WTC11 (cell line): ENCODE results near the gene DHX34. TPM values are rescaled to one million over a fixed set of nuclear protein-coding genes. Genes with fewer than 3 reads are reported as not detected.

Source experiments
- ATAC-seq: fragments of 200-7000 bp; cut with Tn5 transposase; 2 replicates; pipeline ENCODE4 v1.10.0; 2021; ENCODE audit warnings: mild to moderate bottlenecking, moderate library complexity
- CTCF ChIA-PET: fragments of 300-600 bp; sonication (Branson Sonifier 250); formaldehyde crosslinking; loops from one replicate; lab custom pipeline; 2021; ENCODE audit warnings: antibody characterized with exemption; lab: Charles Lee
- POLR2A ChIA-PET: fragments of 350-600 bp; sonication (Branson Sonifier 250); formaldehyde crosslinking; loops from one replicate; lab custom pipeline; 2021; ENCODE audit warnings: antibody characterized with exemption; lab: Charles Lee
- DNase-seq: peaks from one replicate; pipeline ENCODE4 v3.0.0; 2021; ENCODE audit warnings: low spot score
- H3K27ac Mint-ChIP-seq: 2 replicates; pipeline ENCODE4 v1.8.0; 2021; ENCODE audit warnings: mixed read lengths
- H3K27me3 Mint-ChIP-seq: 2 replicates; pipeline ENCODE4 v1.8.0; 2021; ENCODE audit warnings: low read depth, mild to moderate bottlenecking, moderate library complexity, mixed read lengths
- H3K36me3 Mint-ChIP-seq: 2 replicates; pipeline ENCODE4 v1.8.0; 2021; ENCODE audit warnings: mixed read lengths
- H3K4me1 Mint-ChIP-seq: 2 replicates; pipeline ENCODE4 v1.8.0; 2022; ENCODE audit warnings: mixed read lengths
- H3K4me3 Mint-ChIP-seq: 2 replicates; pipeline ENCODE4 v1.8.0; 2021; ENCODE audit warnings: mild to moderate bottlenecking, moderate library complexity, mixed read lengths
- H3K9me3 Mint-ChIP-seq: 2 replicates; pipeline ENCODE4 v1.8.0; 2021; ENCODE audit warnings: mixed read lengths
- AFF4 ChIP-seq: sonication (generic); formaldehyde crosslinking; IDR thresholded peaks from 2 replicates; pipeline ENCODE4 v1.8.1; 2023; ENCODE audit warnings: mild to moderate bottlenecking, missing genetic modification reagents, borderline replicate concordance
- ATF3 ChIP-seq: sonication (generic); formaldehyde crosslinking; conservative IDR thresholded peaks from 2 replicates; pipeline ENCODE4 v1.8.1; 2022; ENCODE audit warnings: mild to moderate bottlenecking, missing genetic modification reagents
- ETV6 ChIP-seq: sonication (generic); formaldehyde crosslinking; IDR thresholded peaks from 2 replicates; pipeline ENCODE4 v1.8.1; 2022; ENCODE audit warnings: mild to moderate bottlenecking, missing genetic modification reagents
- IRF2 ChIP-seq: sonication (generic); formaldehyde crosslinking; IDR thresholded peaks from 2 replicates; pipeline ENCODE4 v1.8.0; 2022; ENCODE audit warnings: low read depth, missing genetic modification reagents, borderline replicate concordance
- KAT7 ChIP-seq: sonication (generic); formaldehyde crosslinking; IDR thresholded peaks from 2 replicates; pipeline ENCODE4 v1.8.1; 2023; ENCODE audit warnings: missing genetic modification reagents, mild to moderate bottlenecking, borderline replicate concordance
- MYBL2 ChIP-seq: sonication (generic); formaldehyde crosslinking; IDR thresholded peaks from 2 replicates; pipeline ENCODE4 v1.8.1; 2023; ENCODE audit warnings: mild to moderate bottlenecking, moderate library complexity, missing genetic modification reagents
- NR3C1 ChIP-seq: sonication (generic); formaldehyde crosslinking; conservative IDR thresholded peaks from 2 replicates; pipeline ENCODE4 v1.8.1; 2023; ENCODE audit warnings: low read depth, mild to moderate bottlenecking, missing genetic modification reagents
- SMAD4 ChIP-seq: sonication (generic); formaldehyde crosslinking; IDR thresholded peaks from 2 replicates; pipeline ENCODE4 v1.8.0; 2022; ENCODE audit warnings: mild to moderate bottlenecking, missing genetic modification reagents
- ZMAT4 ChIP-seq: fragments of 250-450 bp; sonication (Bioruptor Pico); IDR thresholded peaks from 2 replicates; pipeline ENCODE4 v1.9.0; 2021; ENCODE audit warnings: mild to moderate bottlenecking
- ZNF121 ChIP-seq: sonication (generic); formaldehyde crosslinking; IDR thresholded peaks from 2 replicates; pipeline ENCODE4 v1.8.0; 2023; ENCODE audit warnings: missing genetic modification reagents
- ZNF232 ChIP-seq: sonication (generic); formaldehyde crosslinking; IDR thresholded peaks from 2 replicates; pipeline ENCODE4 v1.8.0; 2022; ENCODE audit warnings: mild to moderate bottlenecking, missing genetic modification reagents
- ZNF425 ChIP-seq: fragments of 250-450 bp; sonication (Bioruptor Pico); conservative IDR thresholded peaks from 2 replicates; pipeline ENCODE4 v1.9.0; 2021; ENCODE audit warnings: mild to moderate bottlenecking
- ZSCAN18 ChIP-seq: fragments of 250-450 bp; sonication (Bioruptor Pico); IDR thresholded peaks from 2 replicates; pipeline ENCODE4 v2.1.2; 2022; ENCODE audit warnings: mild to moderate bottlenecking, moderate library complexity
- total RNA-seq: library from RNA; stranded (reverse); gene quantifications from 3 replicates; pipeline ENCODE4 v1.2.3, GENCODE V29; 2021

DHX34 gene
- total RNA-seq, 1 experiment from 2014 or later, result 35.6 TPM

- ChIA-PET CTCF (interaction anchor here (1.1 to 9.3 kb wide), 2 partner anchors 9 to 51 kb away, joined by 4 to 61 read pairs; partner anchors contain the start of gene DHX34), POLR2A (interaction anchor here (0.5 to 1.0 kb wide), 2 partner anchors 35 to 83 kb away, joined by 3 read pairs; no protein-coding TSS in a partner anchor)
- TF ChIP-seq ATF3 (CRISPR knock-in tag) (no peak), ZSCAN18 (no peak), KAT7 (CRISPR knock-in tag) (no peak), SMAD4 (no peak), ZNF425 (CRISPR knock-in tag) (no peak), AFF4 (no peak)
- peaks cover 5% of the 10 kb centered on the region; the same call in 1 of the 2 replicates for H3K27me3 Mint-ChIP-seq
- H3K36me3 Mint-ChIP-seq, result no peaks in the 10 kb centered on the region
- ATAC-seq (no peak), DNase-seq (no peak)
- 0 out of 2 replicates have a peak, but pooled peaks cover 4% of the 10 kb centered on the region for H3K9me3 Mint-ChIP-seq
- no peak overlapping the region for H3K27ac Mint-ChIP-seq
- H3K4me3 Mint-ChIP-seq, result no peak overlapping the region
- H3K4me1 Mint-ChIP-seq, result peaks cover 5% of the 10 kb centered on the region
These were observed 8.5 kb upstream of the DHX34 start for GRCh38 chr19:47340477-47341208.

- CTCF ChIA-PET, result no interaction called here
These were observed 7.4 kb upstream of the DHX34 start for GRCh38 chr19:47341734-47342133.

GRCh38 chr19:47343194-47343802 is 5.8 kb upstream of the DHX34 start:
- ChIA-PET POLR2A (no interaction called here), CTCF (interaction anchor here (1.1 kb wide), 1 partner anchor 34 kb away, joined by 3 read pairs; the partner anchor contains the start of gene C5AR1)
- no peaks in the 10 kb centered on the region for H3K36me3 Mint-ChIP-seq
- H3K27me3 Mint-ChIP-seq, result peaks cover 14% of the 10 kb centered on the region
- ATAC-seq (no peak), DNase-seq (no peak)
- H3K4me3 Mint-ChIP-seq, result no peak overlapping the region
- no peaks in the 10 kb centered on the region for H3K4me1 Mint-ChIP-seq
- 0 out of 2 replicates have a peak, but pooled peaks cover 4% of the 10 kb centered on the region for H3K9me3 Mint-ChIP-seq
- no peak overlapping the region for H3K27ac Mint-ChIP-seq
- TF ChIP-seq ETV6 (CRISPR knock-in tag) (no peak), ZNF121 (peak; percentile 34; the same call in 1 of the 2 replicates), NR3C1 (CRISPR knock-in tag) (no peak)

More at GRCh38 chr19:47341734-47342133, 7.4 kb upstream of the DHX34 start:
- POLR2A ChIA-PET, result interaction anchor here (1.0 kb wide), 1 partner anchor 85 kb away, joined by 3 read pairs; no protein-coding TSS in a partner anchor
- 0 out of 2 replicates have a peak, but pooled peaks cover 4% of the 10 kb centered on the region for H3K9me3 Mint-ChIP-seq
- peaks cover under 1% of the 10 kb centered on the region for H3K4me1 Mint-ChIP-seq
- no peak for TF ChIP-seq ZNF232 (CRISPR knock-in tag)
- TF ChIP-seq ZNF121, result no peak
- TF ChIP-seq MYBL2, result no peak
- TF ChIP-seq ZMAT4 (CRISPR knock-in tag), result no peak
- no peak for TF ChIP-seq IRF2 (CRISPR knock-in tag)
- TF ChIP-seq SMAD4, result no peak
- TF ChIP-seq, all 79 proteins: peak for 0
- Mint-ChIP-seq H3K36me3 (no peaks in the 10 kb centered on the region), H3K4me3 (no peak overlapping the region), H3K27me3 (peaks cover 5% of the 10 kb centered on the region; the same call in 1 of the 2 replicates), H3K27ac (no peak overlapping the region; the same call in 1 of the 2 replicates)
- DNase-seq (no peak), ATAC-seq (no peak)
